HG03064 (cell line): Measurements from ENCODE around the gene NKX2-8.

Experiments
- ATAC-seq: cut with Tn5 transposase; IDR thresholded peaks from one replicate; pipeline ENCODE4 v1.9.1; 2021; ENCODE audit warnings: low read depth; ENCODE audit not compliant: unreplicated experiment

NKX2-8 gene

DNA sequence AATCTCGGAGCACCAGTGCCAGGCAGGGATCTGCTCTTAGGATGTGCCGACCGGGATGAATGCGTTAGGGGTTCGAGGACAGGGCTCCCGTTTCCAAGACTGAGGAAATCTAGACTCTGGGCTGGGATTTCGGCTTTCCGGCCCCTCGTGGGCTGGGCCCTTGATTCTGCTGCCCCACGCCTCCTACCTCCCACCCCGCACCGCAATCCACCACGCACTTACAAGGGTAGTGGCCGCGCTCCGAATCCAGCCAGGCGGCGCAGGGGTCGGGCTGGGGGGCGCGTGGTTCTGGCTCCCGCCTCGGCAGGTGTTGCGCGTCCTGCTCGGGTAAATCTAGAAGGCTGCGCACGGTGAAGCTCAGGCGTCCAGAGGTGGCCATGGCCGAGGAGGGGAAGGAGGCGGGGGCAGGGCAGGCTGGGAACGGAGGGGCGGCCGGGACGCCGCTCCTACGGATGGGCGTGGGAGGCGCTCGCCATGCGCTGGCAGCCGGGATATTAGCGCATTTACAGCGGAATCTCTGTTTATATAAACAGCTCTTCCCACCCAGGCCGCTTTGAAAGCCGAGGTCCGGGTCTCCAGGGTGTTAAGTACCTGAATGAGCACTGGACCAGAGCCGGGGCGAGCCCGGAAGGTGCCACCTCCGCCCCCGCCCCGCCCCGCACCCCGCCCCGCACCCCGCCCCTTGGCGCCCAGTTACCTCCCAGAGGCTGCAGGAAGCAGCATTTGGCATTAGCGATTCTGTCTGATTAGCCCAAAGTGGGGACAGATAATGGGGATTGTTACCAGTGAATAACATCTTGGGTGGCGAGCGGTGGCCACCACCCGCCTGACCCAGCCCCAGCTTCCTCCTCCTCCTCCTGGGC, at the start of gene NKX2-8:
NKX2-8 (minus strand) TSS at position 604 of the 863 bp plus-strand sequence; CDS start at position 379, 225 bp downstream.
- ATAC-seq: no peak

DNA sequence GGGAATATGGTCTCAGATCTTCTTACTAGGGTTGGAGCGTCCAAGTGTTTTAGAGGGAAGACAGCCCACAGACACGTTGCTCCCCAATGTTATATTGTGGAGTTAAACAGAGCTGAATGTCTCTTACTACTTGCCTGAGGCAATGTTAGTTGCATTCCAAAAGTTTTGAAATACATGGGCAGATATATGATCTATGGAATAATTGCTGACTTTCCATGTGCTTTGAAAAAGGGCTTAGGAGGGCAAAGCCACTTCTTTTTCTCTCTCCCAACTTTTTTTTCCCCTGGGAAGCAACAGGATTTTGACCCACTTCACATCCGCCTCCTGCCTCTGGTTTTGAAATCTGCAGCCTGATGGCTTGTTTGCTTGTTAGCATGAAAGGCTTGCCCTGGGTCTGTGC, 45.6 kb upstream of the NKX2-8 start:
- ATAC-seq: no peak

DNA sequence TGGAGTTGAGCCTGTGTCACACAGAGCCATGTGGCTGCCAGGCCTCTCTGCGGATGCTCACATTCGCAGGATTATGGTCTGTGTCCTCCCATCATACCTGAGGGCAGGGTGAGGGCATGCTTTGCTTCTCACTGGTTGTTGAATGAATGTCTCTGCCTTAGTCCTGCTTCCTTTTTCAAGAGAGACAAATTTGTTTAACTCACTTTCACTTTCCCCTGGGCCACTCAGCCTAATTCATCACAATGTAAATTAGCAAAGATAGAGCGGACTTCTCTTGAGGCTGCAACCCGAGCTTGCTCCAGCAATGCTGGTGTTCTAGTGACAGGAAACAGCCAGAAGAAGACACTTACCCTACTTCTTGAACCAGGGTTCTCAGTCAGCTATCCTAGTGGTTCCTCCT, 43.7 kb upstream of the NKX2-8 start:
- ATAC-seq: no peak

DNA sequence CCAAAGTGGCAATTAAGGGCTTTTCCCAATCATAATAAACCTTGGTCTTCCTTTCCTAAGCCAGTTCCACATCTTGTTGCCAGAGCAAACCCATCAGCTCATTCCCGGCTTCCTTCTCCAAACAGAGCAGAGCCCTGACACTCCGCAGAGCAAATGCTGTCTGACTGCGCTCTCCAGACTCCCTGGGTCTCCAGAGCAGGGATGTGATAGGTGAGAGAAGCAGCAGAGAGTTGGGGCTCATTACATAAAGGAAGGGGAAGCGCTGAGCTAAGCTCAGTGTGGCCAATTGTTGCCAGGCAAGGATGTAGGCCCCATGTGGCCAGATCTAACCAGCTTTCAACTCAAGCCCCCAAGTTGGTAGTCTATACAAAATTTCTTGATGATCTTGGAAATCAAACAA, 43.0 kb upstream of the NKX2-8 start:
- no peak for ATAC-seq

DNA sequence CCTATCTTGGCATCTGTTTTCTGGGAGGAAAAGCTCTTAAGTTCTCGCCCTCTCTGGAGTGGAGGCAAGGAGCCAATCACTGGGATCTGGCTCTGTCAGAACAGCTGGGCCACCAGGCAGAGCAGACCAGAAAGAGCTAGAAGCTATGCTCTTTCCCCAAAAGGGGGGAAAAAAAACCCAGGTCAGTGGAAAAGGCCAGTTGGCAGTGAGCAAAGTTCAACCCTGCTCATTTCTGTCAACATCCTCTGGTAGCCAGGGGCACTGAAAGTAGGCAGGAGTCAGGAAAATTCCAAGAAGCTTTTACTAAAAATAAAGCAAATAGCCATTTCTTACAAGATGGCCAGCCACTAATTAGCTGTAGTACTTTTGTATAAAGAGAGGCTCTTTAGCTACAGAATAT, 42.6 kb upstream of the NKX2-8 start:
- no peak for ATAC-seq

DNA sequence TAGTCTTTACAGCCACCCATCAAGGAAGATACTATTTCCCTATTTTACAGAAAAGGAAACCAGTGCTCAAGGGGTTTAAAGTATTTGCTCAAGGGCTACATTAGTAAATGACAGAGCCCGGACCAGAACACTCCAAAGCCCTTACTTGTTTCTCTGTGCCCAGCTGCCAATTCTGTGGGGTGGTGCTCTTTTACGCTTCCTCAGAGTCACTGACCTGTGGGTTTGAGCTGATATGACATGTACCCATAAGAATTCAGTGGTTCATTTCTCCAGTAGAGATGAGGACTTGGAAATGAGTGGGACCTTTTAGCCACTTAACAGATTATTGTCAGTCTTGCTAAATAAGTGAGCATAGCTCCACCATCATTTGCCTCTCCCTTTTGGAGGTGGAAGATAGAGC, 37.4 kb upstream of the NKX2-8 start:
- no peak for ATAC-seq

DNA sequence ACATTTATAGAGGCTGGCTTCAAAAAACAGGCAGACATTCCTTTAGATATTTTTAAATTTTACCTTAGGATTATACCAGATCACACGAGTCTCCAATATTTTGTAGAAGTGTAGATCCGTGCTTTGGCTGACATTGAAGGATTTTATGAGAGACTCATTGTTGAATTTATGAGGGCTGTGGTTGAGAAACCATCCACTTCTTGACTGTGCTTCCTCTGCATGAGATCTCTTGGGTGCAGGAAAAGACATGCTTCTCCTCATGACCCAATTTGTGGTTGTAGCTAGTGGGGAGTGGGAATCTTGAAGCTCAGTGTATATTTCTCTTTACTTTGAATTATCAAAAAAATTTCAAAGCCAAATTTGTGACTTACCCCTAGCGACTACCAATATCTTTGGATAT, 36.7 kb upstream of the NKX2-8 start:
- ATAC-seq: no peak

DNA sequence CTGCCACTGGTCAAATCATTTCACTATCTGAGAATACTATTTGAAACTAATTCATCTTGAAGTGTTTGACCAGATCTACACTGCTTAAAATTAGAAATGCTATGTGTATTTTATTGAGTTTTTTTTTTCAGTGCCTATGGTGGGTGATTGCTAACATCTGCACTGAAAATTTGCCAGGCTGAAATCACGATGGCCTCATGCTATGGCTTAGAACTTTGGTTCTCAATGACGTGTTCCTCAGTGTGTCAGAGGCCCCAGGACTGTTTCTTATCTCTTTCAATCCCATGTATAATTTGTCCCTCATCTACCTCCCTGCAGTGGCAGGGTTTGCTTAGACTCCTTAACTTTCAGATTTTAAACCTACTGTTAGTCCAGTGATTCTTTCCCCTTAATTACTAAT, 36.2 kb upstream of the NKX2-8 start:
- ATAC-seq: no peak

DNA sequence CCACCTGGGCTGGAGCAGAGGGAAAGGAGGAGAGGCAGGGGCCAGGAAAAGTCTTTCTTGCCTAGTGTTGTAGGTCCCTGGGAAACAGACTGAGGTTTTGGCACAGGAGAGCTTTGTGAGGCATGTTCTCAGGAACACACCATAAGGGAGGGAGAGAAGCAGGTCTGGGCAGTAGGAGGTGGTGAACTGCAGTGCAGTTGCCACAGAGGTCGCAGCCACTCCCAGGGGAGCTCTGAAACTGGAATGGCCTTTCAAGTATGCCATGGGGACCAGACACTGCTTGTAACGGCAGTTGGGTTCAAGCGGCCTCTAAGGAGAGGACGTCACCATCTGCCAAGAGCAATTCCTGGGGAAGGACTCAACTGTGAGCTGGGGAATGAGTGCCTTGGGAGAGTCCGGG, 35.4 kb upstream of the NKX2-8 start:
- no peak for ATAC-seq

DNA sequence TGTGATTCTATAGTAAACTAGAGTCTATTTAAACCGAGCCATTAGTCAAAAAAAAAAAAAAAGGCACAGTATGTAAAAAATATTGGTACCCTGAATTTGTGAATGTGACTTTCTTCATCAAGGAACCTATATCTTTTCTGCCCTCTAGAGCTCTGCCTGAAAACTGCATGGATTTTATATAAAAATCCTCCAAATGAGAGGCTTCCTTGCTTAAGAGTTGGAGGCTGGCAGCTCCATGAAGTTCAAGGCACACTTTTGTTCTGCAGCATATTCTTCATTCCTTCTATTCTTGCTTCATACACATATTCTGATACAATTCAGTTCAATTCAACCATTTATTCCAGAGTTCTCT, 23.1 kb upstream of the NKX2-8 start:
- no peak for ATAC-seq

DNA sequence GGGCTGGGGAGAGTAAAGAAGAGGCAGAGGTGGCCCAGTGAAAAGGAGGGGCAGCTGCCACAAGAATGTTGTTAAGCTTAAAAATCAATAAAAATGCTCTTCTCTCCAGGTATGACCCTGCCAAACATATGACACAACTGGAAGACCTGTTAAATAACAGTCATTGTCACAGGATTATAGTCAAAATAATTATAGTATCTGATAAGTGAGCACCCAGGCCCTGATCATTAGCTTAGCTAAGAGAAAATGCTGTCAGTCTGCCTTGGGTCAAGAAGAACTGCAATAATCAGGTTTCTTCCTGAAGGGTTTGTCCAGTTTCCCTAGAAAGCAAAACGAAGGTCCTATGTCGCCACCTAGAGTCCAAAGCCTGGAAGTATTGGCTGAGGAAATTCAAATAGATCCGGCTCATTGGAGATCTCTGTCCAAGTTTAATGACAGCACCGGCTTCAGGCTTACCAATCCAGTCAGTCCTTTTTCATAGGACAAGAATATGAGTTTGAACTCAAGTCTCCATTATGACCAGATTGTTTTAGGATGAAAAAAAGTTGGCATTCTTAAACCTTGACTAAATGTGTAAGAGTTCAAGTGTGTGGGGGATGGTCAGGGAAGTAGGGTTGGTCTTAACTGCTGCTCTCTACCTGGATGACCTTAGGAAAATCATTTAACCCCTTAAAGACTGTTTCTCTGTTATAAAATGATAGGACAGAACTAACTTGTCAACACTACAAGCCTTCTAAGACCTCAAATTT, 22.5 kb upstream of the NKX2-8 start:
- ATAC-seq: no peak

DNA sequence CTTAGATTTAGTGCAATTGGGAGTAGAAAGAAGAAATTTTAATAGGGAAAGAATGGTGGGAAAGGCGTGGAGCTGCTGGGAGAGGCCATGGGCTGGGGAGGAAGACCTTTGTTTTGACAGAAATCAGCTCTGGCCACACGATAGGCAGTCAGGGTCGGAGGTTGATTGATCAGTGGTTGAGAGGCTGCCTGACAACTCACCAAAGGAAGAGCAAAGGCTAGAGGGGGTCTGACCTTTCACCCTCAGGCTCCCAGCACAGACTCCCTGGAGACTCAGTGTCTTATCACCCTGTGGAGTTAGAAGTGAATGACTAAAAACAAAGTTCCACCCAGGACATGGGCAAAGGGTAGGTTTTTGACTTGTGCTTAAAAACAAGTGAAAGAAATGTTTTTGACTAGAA, 18.0 kb upstream of the NKX2-8 start:
- ATAC-seq: no peak

DNA sequence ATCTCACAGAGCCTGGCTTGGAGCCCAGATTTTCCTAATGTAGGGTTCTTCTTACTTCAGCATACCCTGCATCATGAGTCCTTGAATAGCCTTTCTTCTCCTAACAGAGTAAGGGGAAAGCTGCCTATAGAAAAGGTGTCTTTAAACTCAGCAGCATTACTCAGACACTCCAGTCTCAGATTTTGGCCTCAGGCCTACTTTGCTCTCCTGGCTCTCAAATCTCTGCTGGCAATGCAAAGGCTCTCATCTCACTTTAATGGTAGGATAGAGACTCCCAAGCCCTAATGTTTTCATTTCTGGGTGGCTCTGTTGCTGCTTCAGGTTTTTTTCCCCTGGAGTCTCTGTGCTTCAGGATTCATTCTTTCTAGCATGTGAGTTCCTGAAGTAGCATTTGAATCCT, 9.1 kb upstream of the NKX2-8 start:
- no peak for ATAC-seq

DNA sequence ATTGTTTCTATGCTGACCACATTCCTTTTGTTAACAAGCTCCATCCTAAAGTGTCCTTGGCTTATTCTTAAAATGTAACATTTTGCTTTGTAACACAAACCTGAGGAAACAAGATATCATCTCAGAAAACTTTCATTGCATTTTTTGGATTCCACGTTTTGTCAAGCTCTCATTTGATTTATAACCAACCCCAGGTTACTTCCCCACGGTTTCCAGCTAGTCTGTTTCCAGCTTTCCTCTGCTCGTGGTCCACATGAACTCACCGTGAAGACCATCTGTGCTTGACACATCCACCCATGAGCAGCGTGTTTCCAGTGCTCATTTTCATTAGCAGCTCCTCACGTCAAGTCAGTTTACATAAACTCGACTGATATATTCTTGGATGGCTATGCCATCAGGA, 6.4 kb upstream of the NKX2-8 start:
- no peak for ATAC-seq

DNA sequence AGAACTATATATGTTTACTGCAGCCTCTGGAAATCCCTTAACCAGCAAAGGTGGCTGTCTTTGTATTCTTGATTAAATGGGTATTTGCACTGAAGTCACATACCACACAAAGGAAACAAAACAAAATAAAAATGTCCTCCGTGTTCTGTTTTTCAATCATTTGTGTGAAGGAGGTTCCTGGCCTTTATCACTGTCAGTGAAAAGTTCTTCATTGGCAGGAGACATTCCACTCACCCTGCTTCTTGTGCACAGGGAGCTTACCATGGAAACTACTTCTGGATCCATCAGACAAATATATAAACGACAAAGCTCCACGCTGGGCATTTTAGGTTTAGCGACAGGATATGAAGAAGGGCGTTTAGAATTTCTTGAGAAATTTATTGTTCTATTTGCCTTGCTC, 5.7 kb upstream of the NKX2-8 start:
- no peak for ATAC-seq

DNA sequence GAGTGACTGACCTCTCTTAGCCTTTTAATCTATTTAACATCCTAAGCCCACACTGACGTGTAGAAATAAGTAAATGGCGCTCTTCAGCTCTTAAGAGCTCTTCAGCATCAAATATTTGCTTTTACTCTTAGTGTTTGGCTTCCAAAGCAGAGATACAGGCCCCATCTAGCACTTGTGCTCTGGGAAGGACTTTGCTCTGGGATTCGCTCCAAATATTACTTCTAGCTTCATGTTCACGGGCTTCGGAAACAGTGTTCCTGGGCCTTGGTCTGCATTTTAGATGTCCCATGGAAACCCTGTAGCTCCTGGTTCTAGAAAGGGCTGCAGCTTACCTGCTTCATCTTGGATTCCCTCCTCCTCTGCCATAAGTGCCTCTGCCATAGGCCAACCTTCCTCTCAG, 2.7 kb upstream of the NKX2-8 start:
- ATAC-seq: no peak

DNA sequence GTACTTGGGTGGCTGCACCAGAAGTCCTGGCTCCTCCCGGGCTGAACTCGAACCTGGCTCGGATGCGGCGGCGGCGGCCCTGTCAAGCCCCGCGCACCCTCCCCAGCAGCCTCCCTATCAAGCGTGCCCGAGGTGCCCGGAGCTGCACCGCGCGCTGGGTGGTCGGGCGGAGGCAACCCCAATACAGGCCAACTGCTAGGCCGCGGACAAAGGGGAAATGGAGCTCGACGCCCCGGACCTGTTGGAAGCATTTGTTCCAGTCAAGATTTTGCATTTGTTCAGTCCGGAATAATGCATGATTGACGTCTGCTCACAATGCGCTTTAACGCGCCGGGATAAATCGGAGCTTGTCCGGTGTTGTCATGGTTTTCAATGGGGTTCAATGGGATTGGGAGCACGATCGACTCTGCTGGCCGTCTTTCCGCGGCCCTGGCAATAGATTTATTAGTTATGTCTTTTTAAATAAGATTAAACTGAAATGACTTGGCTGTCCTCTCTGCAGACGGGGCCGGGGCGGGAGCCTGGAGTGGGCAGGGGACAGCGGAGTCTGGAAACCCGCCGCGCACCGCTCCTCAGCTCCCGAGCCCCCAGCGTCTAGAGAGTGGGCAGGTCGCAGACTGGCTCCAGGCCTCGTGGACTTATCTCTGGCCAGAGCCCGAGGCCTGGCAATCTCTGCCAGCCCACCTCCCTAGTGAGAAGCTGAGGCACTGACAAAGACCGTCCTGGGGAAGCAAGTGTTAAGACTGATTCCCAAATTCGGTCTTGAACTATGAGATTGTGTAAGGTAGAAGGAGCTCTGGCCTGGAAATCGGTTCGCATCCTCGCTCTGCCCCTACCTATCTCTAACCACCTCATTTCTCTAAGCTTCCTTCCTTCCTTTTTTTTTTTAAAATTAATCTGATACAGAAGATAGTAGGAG, 1.7 kb upstream of the NKX2-8 start:
- no peak for ATAC-seq

DNA sequence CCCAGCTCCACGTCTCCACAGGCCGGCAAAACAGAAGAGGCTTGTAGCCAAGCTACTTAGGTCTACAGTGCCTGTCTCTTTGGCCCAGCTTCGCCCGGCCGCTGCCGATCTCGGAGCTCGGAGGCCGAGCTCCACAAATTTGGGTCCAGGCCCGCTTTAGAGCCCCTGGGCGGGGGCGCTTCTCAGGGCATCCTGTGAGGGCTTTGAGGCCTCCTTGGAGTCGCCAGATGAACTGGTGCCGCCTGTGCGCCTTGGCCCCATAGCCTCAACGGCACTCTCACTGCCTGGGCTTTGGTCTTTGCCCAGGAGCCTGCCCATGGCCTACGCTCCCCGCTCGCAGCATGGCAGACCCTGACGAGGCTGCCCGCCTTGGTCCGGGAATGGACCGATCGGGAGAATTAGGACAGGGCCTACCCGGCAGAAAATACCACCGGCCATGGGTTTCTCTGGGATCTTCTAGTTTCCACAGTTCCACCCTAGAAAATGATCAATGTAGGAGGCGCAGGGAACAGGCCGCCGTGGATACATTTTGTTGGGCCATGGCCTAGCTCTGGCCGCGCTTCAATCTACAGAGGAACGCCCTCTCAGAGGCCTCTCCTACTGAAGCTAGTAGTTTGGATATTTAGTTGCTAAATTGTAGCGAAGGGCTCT, 953 bp upstream of the NKX2-8 start:
- no peak for ATAC-seq

DNA sequence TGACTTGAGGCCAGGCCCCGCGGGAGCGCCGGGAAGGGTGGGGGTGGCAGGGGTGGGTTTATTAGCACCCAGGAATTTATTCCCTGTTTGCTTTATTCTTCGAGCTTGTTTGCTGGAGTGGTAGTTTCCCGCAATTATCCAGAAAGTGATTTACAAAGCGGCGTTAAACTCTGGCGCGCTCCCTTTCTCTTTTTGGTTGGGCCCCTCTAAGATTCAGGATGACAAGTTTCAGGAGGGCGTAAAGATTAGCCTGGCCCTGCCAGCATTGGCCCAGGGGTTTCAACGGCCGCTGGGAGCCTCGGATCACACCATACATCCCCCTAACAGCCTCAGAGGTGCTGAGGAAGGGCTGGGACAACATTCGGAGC, 444 bp upstream of the NKX2-8 start:
- ATAC-seq: no peak
